ENCODE results near the gene NDUFB7.
A peak's percentile ranks its signal among the peaks of the same experiment; 100 is the strongest.

The NDUFB7 gene

GRCh38 chr19:14517840-14518505 is 53.9 kb downstream of the NDUFB7 start, which contains the start of gene DNAJB1:
Gene DNAJB1 (minus strand): TSS chr19:14518397. CDS start chr19:14518349, 48 bp downstream.
- H3K27me3 Mint-ChIP-seq (ENCODE audit: low read depth, poor library complexity), result peaks cover 3% of the 10 kb centered on the region
- TF ChIP-seq, protein P1, sequence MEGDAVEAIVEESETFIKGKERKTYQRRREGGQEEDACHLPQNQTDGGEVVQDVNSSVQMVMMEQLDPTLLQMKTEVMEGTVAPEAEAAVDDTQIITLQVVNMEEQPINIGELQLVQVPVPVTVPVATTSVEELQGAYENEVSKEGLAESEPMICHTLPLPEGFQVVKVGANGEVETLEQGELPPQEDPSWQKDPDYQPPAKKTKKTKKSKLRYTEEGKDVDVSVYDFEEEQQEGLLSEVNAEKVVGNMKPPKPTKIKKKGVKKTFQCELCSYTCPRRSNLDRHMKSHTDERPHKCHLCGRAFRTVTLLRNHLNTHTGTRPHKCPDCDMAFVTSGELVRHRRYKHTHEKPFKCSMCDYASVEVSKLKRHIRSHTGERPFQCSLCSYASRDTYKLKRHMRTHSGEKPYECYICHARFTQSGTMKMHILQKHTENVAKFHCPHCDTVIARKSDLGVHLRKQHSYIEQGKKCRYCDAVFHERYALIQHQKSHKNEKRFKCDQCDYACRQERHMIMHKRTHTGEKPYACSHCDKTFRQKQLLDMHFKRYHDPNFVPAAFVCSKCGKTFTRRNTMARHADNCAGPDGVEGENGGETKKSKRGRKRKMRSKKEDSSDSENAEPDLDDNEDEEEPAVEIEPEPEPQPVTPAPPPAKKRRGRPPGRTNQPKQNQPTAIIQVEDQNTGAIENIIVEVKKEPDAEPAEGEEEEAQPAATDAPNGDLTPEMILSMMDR (IDR thresholded peaks at IDR 0.05), result no peak
- peak; percentile 72 for DNase-seq
- H3K4me1 Mint-ChIP-seq, result peaks cover 80% of the 10 kb centered on the region
- H3K27ac Mint-ChIP-seq, result peak within 1 kb of the TSS; percentile 97
- peak within 1 kb of the TSS; percentile 93 for H3K4me3 Mint-ChIP-seq
- no peaks in the 10 kb centered on the region for H3K9me3 Mint-ChIP-seq
- peaks cover 32% of the 10 kb centered on the region for H3K36me3 Mint-ChIP-seq (ENCODE audit: low read depth)

DNA sequence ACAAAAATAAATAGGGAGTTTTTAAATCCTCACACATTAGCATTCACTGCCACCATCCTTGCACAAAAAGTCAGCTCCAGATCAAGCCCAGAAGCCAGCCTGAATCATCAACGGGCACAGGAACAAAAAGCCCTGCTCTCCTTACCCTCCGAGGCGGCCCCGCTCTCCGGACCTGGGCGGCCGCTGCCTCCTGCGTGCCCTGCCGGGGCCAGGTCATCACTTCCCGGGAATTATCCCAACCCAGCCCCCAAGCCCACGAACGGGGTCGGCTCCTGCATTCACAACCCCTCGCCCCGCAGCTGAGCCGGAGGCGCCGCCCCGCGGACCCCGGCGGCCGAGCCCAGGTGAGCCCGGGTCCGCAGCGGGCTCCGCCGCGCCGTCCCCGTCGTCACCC is 54.4 kb downstream of the NDUFB7 start:
- H3K4me1 Mint-ChIP-seq, result peaks cover 80% of the 10 kb centered on the region
- peaks cover 35% of the 10 kb centered on the region for H3K36me3 Mint-ChIP-seq (ENCODE audit: low read depth)
- H3K27me3 Mint-ChIP-seq (ENCODE audit: low read depth, poor library complexity), result peaks cover 3% of the 10 kb centered on the region
- H3K4me3 Mint-ChIP-seq, result peak overlapping the region; percentile 93
- TF ChIP-seq, protein P1 (IDR thresholded peaks at IDR 0.05), result no peak
- no peak for DNase-seq
- H3K9me3 Mint-ChIP-seq, result no peaks in the 10 kb centered on the region
- H3K27ac Mint-ChIP-seq, result peak overlapping the region; percentile 82

DNA sequence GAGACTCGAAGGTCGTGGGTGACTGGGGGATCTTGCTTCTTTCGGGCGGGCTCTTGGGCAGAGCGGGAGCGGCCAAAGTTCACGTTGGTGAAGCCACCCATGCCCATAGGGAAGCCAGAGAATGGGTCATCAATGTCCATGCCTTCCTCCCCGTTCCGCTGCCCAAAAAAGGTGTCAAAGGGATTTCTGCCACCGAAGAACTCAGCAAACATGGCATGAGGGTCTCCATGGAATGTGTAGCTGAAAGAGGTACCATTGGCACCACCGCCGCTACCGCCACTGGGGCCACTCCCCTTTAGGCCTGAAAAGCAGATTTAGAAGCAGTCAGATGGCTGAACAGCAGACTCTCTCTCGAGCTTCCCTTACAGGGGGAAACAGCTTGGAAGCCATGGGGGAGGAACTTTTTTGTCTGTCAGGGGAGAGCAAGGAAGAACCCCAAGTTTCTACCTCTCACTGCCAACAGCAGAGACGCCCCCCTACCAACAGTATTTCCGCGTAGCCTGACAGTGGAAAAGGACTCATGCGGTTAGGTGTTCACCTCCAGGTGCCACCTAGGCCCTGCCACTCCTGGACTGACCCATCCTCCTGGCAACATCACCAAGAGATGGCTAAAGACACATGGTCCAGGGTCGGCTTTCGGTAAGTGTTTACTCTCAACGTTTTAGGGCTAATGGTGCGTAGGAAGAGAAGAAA is 55.0 kb downstream of the NDUFB7 start:
- peaks cover 3% of the 10 kb centered on the region for H3K27me3 Mint-ChIP-seq (ENCODE audit: low read depth, poor library complexity)
- H3K27ac Mint-ChIP-seq, result peak overlapping the region; percentile 82
- H3K36me3 Mint-ChIP-seq (ENCODE audit: low read depth), result peaks cover 35% of the 10 kb centered on the region
- H3K4me1 Mint-ChIP-seq, result peaks cover 74% of the 10 kb centered on the region
- no peak for DNase-seq
- H3K9me3 Mint-ChIP-seq, result no peaks in the 10 kb centered on the region
- peak overlapping the region; percentile 93 for H3K4me3 Mint-ChIP-seq
- TF ChIP-seq, protein P1 (IDR thresholded peaks at IDR 0.05), result no peak
